Measurements from ENCODE around the gene SH3RF3.

Gene SH3RF3

GRCh38 chr2:109246176-109246575, 117.2 kb downstream of the SH3RF3 start:
- H3K36me3 ChIP-seq (ENCODE audit: control insufficient read depth, insufficient read depth, low read length): no peaks in the 10 kb centered on the region
- no peak overlapping the region for H3K9ac ChIP-seq
- no peak overlapping the region for H2AFZ ChIP-seq
- no peak overlapping the region for H3K27ac ChIP-seq
- no peaks in the 10 kb centered on the region for H3K79me2 ChIP-seq
- H3K4me3 ChIP-seq (ENCODE audit: low read depth, low read length): no peak overlapping the region
- no peaks in the 10 kb centered on the region for H3K9me3 ChIP-seq (ENCODE audit: control insufficient read depth, low read length)
- TF ChIP-seq CTCF (IDR thresholded peaks at IDR 0.05): no peak
- peaks cover 9% of the 10 kb centered on the region for H3K4me1 ChIP-seq
- H3K27me3 ChIP-seq (ENCODE audit: control insufficient read depth, insufficient read depth, low read length): no peaks in the 10 kb centered on the region
- no peak overlapping the region for H3K4me2 ChIP-seq (ENCODE audit: low read length)

- Histone ChIP-seq H3K36me3 (ENCODE audit: control insufficient read depth, insufficient read depth, low read length) (no peaks in the 10 kb centered on the region), H3K27ac (no peak overlapping the region), H3K79me2 (no peaks in the 10 kb centered on the region), H3K9me3 (ENCODE audit: control insufficient read depth, low read length) (no peaks in the 10 kb centered on the region), H3K4me1 (peaks cover 9% of the 10 kb centered on the region), H3K4me3 (ENCODE audit: low read depth, low read length) (no peak overlapping the region), H3K4me2 (ENCODE audit: low read length) (no peak overlapping the region), H3K27me3 (ENCODE audit: control insufficient read depth, insufficient read depth, low read length) (no peaks in the 10 kb centered on the region), H2AFZ (no peak overlapping the region), H3K9ac (no peak overlapping the region)
- no peak for TF ChIP-seq CTCF (IDR thresholded peaks at IDR 0.05)
These were observed 117.6 kb downstream of the SH3RF3 start for GRCh38 chr2:109246616-109247015.

GRCh38 chr2:109247340-109247739, 118.3 kb downstream of the SH3RF3 start:
- Histone ChIP-seq H2AFZ (peak overlapping the region; percentile 39), H3K4me1 (peaks cover 9% of the 10 kb centered on the region), H3K36me3 (ENCODE audit: control insufficient read depth, insufficient read depth, low read length) (no peaks in the 10 kb centered on the region), H3K79me2 (no peaks in the 10 kb centered on the region), H3K4me3 (ENCODE audit: low read depth, low read length) (no peak overlapping the region), H3K4me2 (ENCODE audit: low read length) (no peak overlapping the region), H3K27me3 (ENCODE audit: control insufficient read depth, insufficient read depth, low read length) (no peaks in the 10 kb centered on the region), H3K9me3 (ENCODE audit: control insufficient read depth, low read length) (no peaks in the 10 kb centered on the region), H3K27ac (no peak overlapping the region), H3K9ac (no peak overlapping the region)
- no peak for TF ChIP-seq CTCF (IDR thresholded peaks at IDR 0.05)

GRCh38 chr2:109247812-109248211, 118.8 kb downstream of the SH3RF3 start:
- Histone ChIP-seq H2AFZ (peak overlapping the region; percentile 8), H3K9me3 (ENCODE audit: control insufficient read depth, low read length) (no peaks in the 10 kb centered on the region), H3K27ac (no peak overlapping the region), H3K27me3 (ENCODE audit: control insufficient read depth, insufficient read depth, low read length) (no peaks in the 10 kb centered on the region), H3K36me3 (ENCODE audit: control insufficient read depth, insufficient read depth, low read length) (no peaks in the 10 kb centered on the region), H3K4me3 (ENCODE audit: low read depth, low read length) (no peak overlapping the region), H3K79me2 (no peaks in the 10 kb centered on the region), H3K9ac (no peak overlapping the region), H3K4me1 (peaks cover 9% of the 10 kb centered on the region), H3K4me2 (ENCODE audit: low read length) (no peak overlapping the region)
- TF ChIP-seq CTCF (IDR thresholded peaks at IDR 0.05): no peak

- Histone ChIP-seq H3K4me3 (ENCODE audit: low read depth, low read length) (no peak overlapping the region), H3K27ac (no peak overlapping the region), H3K4me1 (peaks cover 9% of the 10 kb centered on the region), H3K4me2 (ENCODE audit: low read length) (no peak overlapping the region), H3K79me2 (no peaks in the 10 kb centered on the region), H3K36me3 (ENCODE audit: control insufficient read depth, insufficient read depth, low read length) (no peaks in the 10 kb centered on the region), H2AFZ (no peak overlapping the region), H3K9me3 (ENCODE audit: control insufficient read depth, low read length) (no peaks in the 10 kb centered on the region), H3K9ac (no peak overlapping the region), H3K27me3 (ENCODE audit: control insufficient read depth, insufficient read depth, low read length) (no peaks in the 10 kb centered on the region)
- no peak for TF ChIP-seq CTCF (IDR thresholded peaks at IDR 0.05)
These were observed 119.6 kb downstream of the SH3RF3 start for GRCh38 chr2:109248590-109248989.
